ENCODE data around the gene WDR82.

WDR82 gene

DNA sequence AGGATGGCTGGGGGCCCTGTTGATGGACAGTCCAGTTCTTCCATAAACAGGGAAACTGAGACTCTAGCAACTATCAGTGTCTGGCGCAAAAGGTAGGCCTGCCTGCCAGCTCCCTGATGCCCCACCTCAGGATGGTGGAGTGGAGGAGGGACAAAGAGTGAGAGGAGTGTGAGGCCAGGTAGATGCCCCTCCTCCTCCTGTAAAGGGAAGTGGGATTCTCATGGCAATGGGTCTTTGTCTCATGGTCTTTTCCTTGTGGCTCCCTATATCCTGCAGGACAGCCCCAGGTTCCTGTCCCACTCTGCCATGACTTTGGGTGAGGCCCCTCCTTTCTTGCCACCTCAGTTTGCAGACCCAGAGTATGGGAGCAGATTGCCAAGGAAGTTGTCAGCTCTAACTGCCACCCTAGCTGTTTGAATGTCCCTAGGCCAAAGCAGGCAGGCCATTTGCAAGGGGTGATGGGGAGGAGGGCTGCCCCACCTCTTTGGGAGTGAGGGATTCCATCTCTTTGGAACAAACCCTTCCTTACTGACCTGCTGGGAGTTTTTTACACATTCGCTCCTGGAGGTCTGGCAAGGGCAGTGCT is 34.8 kb upstream of the WDR82 start:
- Mint-ChIP-seq H3K36me3 (ENCODE audit: low read depth) (peaks cover 7% of the 10 kb centered on the region), H3K27me3 (ENCODE audit: low read depth) (peaks cover 18% of the 10 kb centered on the region), H3K4me3 (no peak overlapping the region), H3K9me3 (no peaks in the 10 kb centered on the region), H3K4me1 (peaks cover 17% of the 10 kb centered on the region), H3K27ac (no peak overlapping the region)
- TF ChIP-seq CTCF (IDR thresholded peaks at IDR 0.05; ENCODE audit: unreplicated experiment in 3 of 3) = no peak

- peak overlapping the region in 1 of 3 experiments; percentile 31 for H3K27ac Mint-ChIP-seq
- no peak overlapping the region for H3K4me3 Mint-ChIP-seq
- no peaks in the 10 kb centered on the region for H3K9me3 Mint-ChIP-seq
- H3K36me3 Mint-ChIP-seq (ENCODE audit: low read depth) = peaks cover 7% of the 10 kb centered on the region
- peaks cover 14% of the 10 kb centered on the region for H3K4me1 Mint-ChIP-seq
- H3K27me3 Mint-ChIP-seq (ENCODE audit: low read depth) = peaks cover 21% of the 10 kb centered on the region
- TF ChIP-seq CTCF (IDR thresholded peaks at IDR 0.05; ENCODE audit: unreplicated experiment in 3 of 3) = no peak
These were observed 33.2 kb upstream of the WDR82 start for GRCh38 chr3:52311576-52312119.

GRCh38 chr3:52310861-52311575 is 32.6 kb upstream of the WDR82 start:
- H3K4me1 Mint-ChIP-seq = peaks cover 14% of the 10 kb centered on the region
- no peak for TF ChIP-seq CTCF (IDR thresholded peaks at IDR 0.05; ENCODE audit: unreplicated experiment in 3 of 3)
- H3K36me3 Mint-ChIP-seq (ENCODE audit: low read depth) = peaks cover 7% of the 10 kb centered on the region
- no peaks in the 10 kb centered on the region for H3K9me3 Mint-ChIP-seq
- H3K4me3 Mint-ChIP-seq = no peak overlapping the region
- H3K27me3 Mint-ChIP-seq (ENCODE audit: low read depth) = peaks cover 22% of the 10 kb centered on the region
- H3K27ac Mint-ChIP-seq = peak overlapping the region in 1 of 3 experiments; percentile 31

- H3K27ac Mint-ChIP-seq = peak overlapping the region in 1 of 3 experiments; percentile 3
- no peak overlapping the region for H3K4me3 Mint-ChIP-seq
- peaks cover 3% of the 10 kb centered on the region for H3K36me3 Mint-ChIP-seq (ENCODE audit: low read depth)
- no peak for TF ChIP-seq CTCF (IDR thresholded peaks at IDR 0.05; ENCODE audit: unreplicated experiment in 3 of 3)
- H3K9me3 Mint-ChIP-seq = no peaks in the 10 kb centered on the region
- H3K4me1 Mint-ChIP-seq = peaks cover 14% of the 10 kb centered on the region
- peaks cover 28% of the 10 kb centered on the region for H3K27me3 Mint-ChIP-seq (ENCODE audit: low read depth)
These were observed 29.9 kb upstream of the WDR82 start for GRCh38 chr3:52308308-52308707.

DNA sequence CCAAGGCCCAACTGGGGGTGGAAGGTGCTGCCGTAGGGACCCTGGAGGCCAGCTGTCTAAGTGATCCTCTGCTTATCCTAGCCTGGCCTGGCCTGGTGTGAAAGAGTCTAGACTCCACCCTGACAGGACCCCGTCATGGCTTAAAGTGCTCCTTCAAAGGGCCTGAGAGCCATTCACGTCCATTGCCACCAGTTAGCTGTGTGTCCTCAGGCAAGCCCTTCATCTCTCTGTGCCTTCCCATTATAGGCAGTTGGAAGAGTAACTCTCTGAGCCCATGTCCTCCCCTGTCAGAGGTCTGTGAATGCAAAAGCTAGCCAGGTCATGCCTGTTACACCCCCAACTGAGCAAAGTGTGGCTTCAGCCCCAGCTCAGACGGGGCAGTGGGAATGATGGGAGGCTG is 28.5 kb upstream of the WDR82 start:
- peaks cover 28% of the 10 kb centered on the region for H3K27me3 Mint-ChIP-seq (ENCODE audit: low read depth)
- H3K36me3 Mint-ChIP-seq (ENCODE audit: low read depth) = peaks cover 3% of the 10 kb centered on the region
- no peak for TF ChIP-seq CTCF (IDR thresholded peaks at IDR 0.05; ENCODE audit: unreplicated experiment in 3 of 3)
- no peak overlapping the region for H3K27ac Mint-ChIP-seq
- no peak overlapping the region for H3K4me3 Mint-ChIP-seq
- H3K4me1 Mint-ChIP-seq = peaks cover 14% of the 10 kb centered on the region
- H3K9me3 Mint-ChIP-seq = no peaks in the 10 kb centered on the region

Data from nephron (organoid).